ENCODE results near the gene PRSS58. TPM values are rescaled to one million over a fixed set of nuclear protein-coding genes. Genes with fewer than 3 reads are reported as not detected.

The PRSS58 gene
- total and polyA plus RNA-seq, 2 donors (not counting 1 experiment from before 2014, with no cell fraction given) = not detected

DNA sequence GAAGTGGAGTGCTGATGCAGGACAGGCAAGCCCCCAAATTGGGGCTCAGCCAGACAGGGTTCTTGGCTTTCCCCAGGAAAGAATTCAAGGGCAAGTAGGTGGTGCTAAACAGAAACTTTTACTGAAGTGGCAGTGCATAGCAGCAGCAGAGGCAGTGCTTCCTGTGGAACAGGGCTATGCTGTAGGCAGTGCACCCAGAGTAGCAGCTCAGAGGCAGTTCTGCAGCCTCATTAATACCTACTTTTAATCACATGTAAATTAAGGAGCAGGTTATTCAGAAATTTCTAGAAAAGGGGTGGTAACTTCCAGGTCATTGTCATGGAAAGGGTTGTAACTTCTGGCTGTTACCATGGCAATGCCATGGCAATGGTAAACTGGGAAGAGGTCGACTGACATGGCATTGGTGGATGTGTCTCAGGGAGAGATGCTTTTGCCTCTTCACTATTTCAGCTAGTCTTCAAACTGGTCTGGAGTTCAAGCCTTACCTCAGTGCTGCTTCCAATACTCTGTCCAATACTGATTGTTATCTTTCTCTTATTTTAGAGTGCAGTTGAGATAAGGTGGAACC, 29.2 kb downstream of the PRSS58 start:
- Mint-ChIP-seq H3K4me1 (no peaks in the 10 kb centered on the region), H3K9me3 (ENCODE audit: insufficient read depth) (no peaks in the 10 kb centered on the region), H3K27ac (no peak overlapping the region), H3K4me3 (no peak overlapping the region), H3K27me3 (no peaks in the 10 kb centered on the region)
- no peaks in the 10 kb centered on the region for H3K9me3 ChIP-seq (ENCODE audit: control extremely low read depth in 1 of 3, control insufficient read depth in 2 of 3, insufficient read depth in 1 of 3, low read length in 2 of 3)
- H3K27ac ChIP-seq (ENCODE audit: low read length in 2 of 2) = no peak overlapping the region
- H3K4me1 ChIP-seq (ENCODE audit: control insufficient read depth in 2 of 2, insufficient read depth in 2 of 2, low read length in 2 of 2) = no peaks in the 10 kb centered on the region
- H3K4me2 ChIP-seq (replicated peaks; ENCODE audit: low read depth, low read length, poor library complexity, severe bottlenecking) = no peak overlapping the region
- H4K20me1 ChIP-seq (ENCODE audit: control insufficient read depth, insufficient read depth, low read length, poor library complexity, severe bottlenecking) = no peaks in the 10 kb centered on the region
- 33% methylated on average over 1 of the region's 1 CpG for WGBS (ENCODE audit: insufficient coverage)
- no peaks in the 10 kb centered on the region for H3K79me2 ChIP-seq (ENCODE audit: control insufficient read depth, insufficient read depth, low read length)
- CTCF ChIA-PET = no interaction called here
- TF ChIP-seq, protein P1, sequence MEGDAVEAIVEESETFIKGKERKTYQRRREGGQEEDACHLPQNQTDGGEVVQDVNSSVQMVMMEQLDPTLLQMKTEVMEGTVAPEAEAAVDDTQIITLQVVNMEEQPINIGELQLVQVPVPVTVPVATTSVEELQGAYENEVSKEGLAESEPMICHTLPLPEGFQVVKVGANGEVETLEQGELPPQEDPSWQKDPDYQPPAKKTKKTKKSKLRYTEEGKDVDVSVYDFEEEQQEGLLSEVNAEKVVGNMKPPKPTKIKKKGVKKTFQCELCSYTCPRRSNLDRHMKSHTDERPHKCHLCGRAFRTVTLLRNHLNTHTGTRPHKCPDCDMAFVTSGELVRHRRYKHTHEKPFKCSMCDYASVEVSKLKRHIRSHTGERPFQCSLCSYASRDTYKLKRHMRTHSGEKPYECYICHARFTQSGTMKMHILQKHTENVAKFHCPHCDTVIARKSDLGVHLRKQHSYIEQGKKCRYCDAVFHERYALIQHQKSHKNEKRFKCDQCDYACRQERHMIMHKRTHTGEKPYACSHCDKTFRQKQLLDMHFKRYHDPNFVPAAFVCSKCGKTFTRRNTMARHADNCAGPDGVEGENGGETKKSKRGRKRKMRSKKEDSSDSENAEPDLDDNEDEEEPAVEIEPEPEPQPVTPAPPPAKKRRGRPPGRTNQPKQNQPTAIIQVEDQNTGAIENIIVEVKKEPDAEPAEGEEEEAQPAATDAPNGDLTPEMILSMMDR (IDR thresholded peaks at IDR 0.05) = no peak
- no peak for TF ChIP-seq EZH2 (IDR thresholded peaks at IDR 0.05; ENCODE audit: borderline replicate concordance, insufficient read depth, low read depth, low read length, poor library complexity, severe bottlenecking)
- no peak overlapping the region for H3K9ac ChIP-seq (ENCODE audit: low read length)
- no peaks in the 10 kb centered on the region for H3K27me3 ChIP-seq (replicated peaks in 1 of 4; ENCODE audit: control extremely low read depth in 1 of 4, control insufficient read depth in 3 of 4, insufficient read depth in 4 of 4, low read length in 3 of 4)
- POLR2A ChIA-PET = no interaction called here
- H3K4me3 ChIP-seq (ENCODE audit: control extremely low read depth in 1 of 5, extremely low read depth in 1 of 5, insufficient read depth in 1 of 5, low read depth in 2 of 5, low read length in 4 of 5) = no peak overlapping the region
- ATAC-seq (ENCODE audit: low read depth) (no peak), DNase-seq (no peak)
- intact Hi-C loops (cut with micrococcal nuclease) = no loop called here
- H2AFZ ChIP-seq (ENCODE audit: insufficient read depth, low read depth, low read length, poor library complexity, severe bottlenecking) = no peak overlapping the region
- H3K36me3 ChIP-seq (replicated peaks in 1 of 2; ENCODE audit: control extremely low read depth in 1 of 2, control insufficient read depth in 1 of 2, extremely low read depth in 1 of 2, insufficient read depth in 2 of 2, low read length in 1 of 2) = no peaks in the 10 kb centered on the region

Small RNA genes within 50 kb of the gene (small RNA-seq; reads per million reads assigned to genes)
- not detected for gene TRBV1 (ENCODE audit: insufficient read length, low read depth, low replicate concordance)

Other genes with a start within 250 kb of the PRSS58 start
- gene MGAM2, start 146.3 kb downstream of the PRSS58 start, total RNA-seq = not detected in 2 replicates
- gene MGAM2, start 146.3 kb downstream of the PRSS58 start, polyA plus RNA-seq = not detected in 2 replicates

All from B cell (primary cell).